ENCODE data around the gene NCAPH2. TPM values are rescaled to one million over a fixed set of nuclear protein-coding genes. Genes with fewer than 3 reads are reported as not detected.

NCAPH2 gene
- total RNA-seq, 3 donors from 2014 or later (not counting 1 experiment from before 2014, with no cell fraction given) = 94.5 to 106 (median 104) TPM

DNA sequence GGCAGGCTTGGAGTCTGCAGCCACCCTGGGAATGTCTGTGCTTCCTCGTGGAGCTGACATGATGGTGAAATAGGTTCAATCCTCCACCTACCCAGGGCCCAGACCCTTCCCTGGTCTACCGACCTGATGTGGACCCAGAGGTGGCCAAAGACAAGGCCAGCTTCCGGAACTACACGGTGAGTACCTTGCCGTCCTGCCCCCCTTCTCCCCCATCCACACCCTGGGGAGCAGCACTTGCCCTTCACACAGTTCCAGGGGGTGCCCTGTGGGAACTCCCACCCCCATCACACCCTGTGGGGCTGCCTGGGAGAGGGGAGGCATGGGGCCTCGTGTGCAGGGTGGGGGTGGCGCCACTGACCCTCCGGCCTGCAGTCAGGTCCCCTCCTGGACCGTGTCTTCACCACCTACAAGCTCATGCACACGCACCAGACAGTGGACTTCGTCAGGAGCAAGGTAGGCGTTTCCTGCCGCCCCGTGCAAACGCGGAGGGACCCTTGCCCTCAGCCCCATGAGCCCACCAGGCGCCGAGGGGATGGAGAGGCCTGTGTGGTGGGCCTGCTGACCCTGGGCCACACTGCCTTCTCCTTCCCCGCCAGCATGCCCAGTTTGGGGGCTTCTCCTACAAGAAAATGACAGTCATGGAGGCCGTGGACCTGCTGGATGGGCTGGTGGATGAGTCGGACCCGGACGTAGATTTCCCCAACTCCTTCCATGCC, 20.6 kb upstream of the NCAPH2 start:
- 90% methylated on average over 23 of the region's 23 CpGs for WGBS (ENCODE audit: insufficient coverage)
- no peak overlapping the region for H3K27ac Mint-ChIP-seq

DNA sequence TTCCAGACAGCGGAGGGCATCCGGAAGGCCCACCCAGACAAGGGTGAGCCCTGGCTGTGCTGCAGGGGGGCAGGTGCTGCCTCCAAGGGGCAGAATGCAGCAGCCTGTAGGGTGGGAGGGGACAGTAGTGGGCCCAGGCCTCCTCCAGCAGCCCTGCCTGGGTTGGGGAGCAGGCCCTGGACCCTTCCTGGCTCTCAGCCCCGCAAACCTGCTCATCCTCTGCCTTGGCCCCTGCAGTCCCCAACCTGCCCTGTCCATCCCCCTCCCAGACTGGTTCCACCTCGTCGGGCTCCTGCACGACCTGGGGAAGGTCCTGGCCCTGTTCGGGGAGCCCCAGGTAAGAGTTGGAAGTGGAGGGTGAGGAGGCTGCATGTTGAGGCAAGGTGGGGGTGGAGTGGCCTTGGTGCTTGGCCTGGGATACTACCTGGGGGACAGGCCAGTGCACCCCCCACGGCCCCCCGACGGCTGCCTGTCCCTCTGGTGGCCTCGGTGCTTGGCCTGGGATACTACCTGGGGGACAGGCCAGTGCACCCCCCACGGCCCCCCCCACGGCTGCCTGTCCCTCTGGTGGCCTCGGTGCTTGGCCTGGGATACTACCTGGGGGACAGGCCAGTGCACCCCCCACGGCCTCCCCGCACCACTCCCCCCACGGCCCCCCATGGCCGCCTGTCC, 19.9 kb upstream of the NCAPH2 start:
- intact Hi-C loops (cut with micrococcal nuclease) = no loop called here
- Mint-ChIP-seq H3K36me3 (no peaks in the 10 kb centered on the region), H3K4me1 (peaks cover 0 to 5% of the 10 kb centered on the region in 2 donors), H3K4me3 (no peak overlapping the region), H3K27ac (no peak overlapping the region), H3K9me3 (no peaks in the 10 kb centered on the region), H3K27me3 (ENCODE audit: low read depth in 2 of 2) (peaks cover 8 to 9% of the 10 kb centered on the region in 2 donors)
- peaks cover 4% of the 10 kb centered on the region for H3K27me3 ChIP-seq (ENCODE audit: control insufficient read depth, insufficient read depth, low read length)
- H3K36me3 ChIP-seq (ENCODE audit: control insufficient read depth, insufficient read depth, low read length) = no peaks in the 10 kb centered on the region
- TF ChIP-seq, protein P1, sequence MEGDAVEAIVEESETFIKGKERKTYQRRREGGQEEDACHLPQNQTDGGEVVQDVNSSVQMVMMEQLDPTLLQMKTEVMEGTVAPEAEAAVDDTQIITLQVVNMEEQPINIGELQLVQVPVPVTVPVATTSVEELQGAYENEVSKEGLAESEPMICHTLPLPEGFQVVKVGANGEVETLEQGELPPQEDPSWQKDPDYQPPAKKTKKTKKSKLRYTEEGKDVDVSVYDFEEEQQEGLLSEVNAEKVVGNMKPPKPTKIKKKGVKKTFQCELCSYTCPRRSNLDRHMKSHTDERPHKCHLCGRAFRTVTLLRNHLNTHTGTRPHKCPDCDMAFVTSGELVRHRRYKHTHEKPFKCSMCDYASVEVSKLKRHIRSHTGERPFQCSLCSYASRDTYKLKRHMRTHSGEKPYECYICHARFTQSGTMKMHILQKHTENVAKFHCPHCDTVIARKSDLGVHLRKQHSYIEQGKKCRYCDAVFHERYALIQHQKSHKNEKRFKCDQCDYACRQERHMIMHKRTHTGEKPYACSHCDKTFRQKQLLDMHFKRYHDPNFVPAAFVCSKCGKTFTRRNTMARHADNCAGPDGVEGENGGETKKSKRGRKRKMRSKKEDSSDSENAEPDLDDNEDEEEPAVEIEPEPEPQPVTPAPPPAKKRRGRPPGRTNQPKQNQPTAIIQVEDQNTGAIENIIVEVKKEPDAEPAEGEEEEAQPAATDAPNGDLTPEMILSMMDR (IDR thresholded peaks at IDR 0.05) = no peak
- H3K27ac ChIP-seq (ENCODE audit: low read length) = no peak overlapping the region
- H3K4me1 ChIP-seq (ENCODE audit: control insufficient read depth, insufficient read depth, low read length) = peaks cover 9% of the 10 kb centered on the region
- no peaks in the 10 kb centered on the region for H3K9me3 ChIP-seq (ENCODE audit: control insufficient read depth, insufficient read depth, low read length)
- WGBS (ENCODE audit: insufficient coverage) = 86% methylated on average over 17 of the region's 18 CpGs
- H3K4me3 ChIP-seq (ENCODE audit: low read length) = no peak overlapping the region
- DNase-seq (no peak), ATAC-seq (no peak)

More for the DNA sequence above, 20.6 kb upstream of the NCAPH2 start:
- H3K4me1 Mint-ChIP-seq = peaks cover 0 to 5% of the 10 kb centered on the region in 2 donors
- Histone ChIP-seq H3K4me3 (ENCODE audit: low read length) (no peak overlapping the region), H3K27ac (ENCODE audit: low read length) (no peak overlapping the region), H3K36me3 (ENCODE audit: control insufficient read depth, insufficient read depth, low read length) (no peaks in the 10 kb centered on the region), H3K4me1 (ENCODE audit: control insufficient read depth, insufficient read depth, low read length) (peaks cover 11% of the 10 kb centered on the region), H3K9me3 (ENCODE audit: control insufficient read depth, insufficient read depth, low read length) (no peaks in the 10 kb centered on the region), H3K27me3 (ENCODE audit: control insufficient read depth, insufficient read depth, low read length) (peaks cover 8% of the 10 kb centered on the region)
- DNase-seq = no peak
- peaks cover 8 to 9% of the 10 kb centered on the region in 2 donors for H3K27me3 Mint-ChIP-seq (ENCODE audit: low read depth in 2 of 2)
- intact Hi-C loops (cut with micrococcal nuclease) = no loop called here
- TF ChIP-seq, protein P1 (IDR thresholded peaks at IDR 0.05) = no peak
- ATAC-seq = no peak
- H3K36me3 Mint-ChIP-seq = no peaks in the 10 kb centered on the region
- H3K4me3 Mint-ChIP-seq = no peak overlapping the region
- no peaks in the 10 kb centered on the region for H3K9me3 Mint-ChIP-seq

DNA sequence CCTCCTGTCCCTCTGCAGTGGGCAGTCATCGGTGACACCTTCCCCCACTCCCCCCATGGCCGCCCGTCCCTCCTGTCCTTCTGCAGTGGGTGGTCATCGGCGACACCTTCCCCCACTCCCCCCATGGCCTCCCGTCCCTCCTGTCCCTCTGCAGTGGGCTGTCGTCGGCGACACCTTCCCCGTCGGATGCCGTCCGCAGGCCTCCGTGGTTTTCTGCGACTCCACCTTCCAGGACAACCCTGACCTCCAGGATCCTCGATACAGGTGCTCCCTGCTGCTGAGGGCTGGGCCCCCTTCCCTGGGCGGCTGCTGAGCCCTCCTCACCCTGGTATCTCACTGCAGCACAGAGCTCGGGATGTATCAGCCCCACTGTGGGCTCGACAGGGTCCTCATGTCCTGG, 19.1 kb upstream of the NCAPH2 start:
- Histone ChIP-seq H3K27ac (ENCODE audit: low read length) (no peak overlapping the region), H3K4me1 (ENCODE audit: control insufficient read depth, insufficient read depth, low read length) (peaks cover 7% of the 10 kb centered on the region), H3K27me3 (ENCODE audit: control insufficient read depth, insufficient read depth, low read length) (no peaks in the 10 kb centered on the region), H3K9me3 (ENCODE audit: control insufficient read depth, insufficient read depth, low read length) (no peaks in the 10 kb centered on the region), H3K36me3 (ENCODE audit: control insufficient read depth, insufficient read depth, low read length) (no peaks in the 10 kb centered on the region), H3K4me3 (ENCODE audit: low read length) (no peak overlapping the region)
- WGBS (ENCODE audit: insufficient coverage) = 92% methylated on average over 19 of the region's 19 CpGs
- intact Hi-C loops (cut with micrococcal nuclease) = no loop called here
- TF ChIP-seq, protein P1 (IDR thresholded peaks at IDR 0.05) = no peak
- H3K27ac Mint-ChIP-seq = no peak overlapping the region
- no peak overlapping the region for H3K4me3 Mint-ChIP-seq
- H3K36me3 Mint-ChIP-seq = no peaks in the 10 kb centered on the region
- H3K9me3 Mint-ChIP-seq = no peaks in the 10 kb centered on the region
- peaks cover 8 to 9% of the 10 kb centered on the region in 2 donors for H3K27me3 Mint-ChIP-seq (ENCODE audit: low read depth in 2 of 2)
- no peak for DNase-seq
- no peak for ATAC-seq
- H3K4me1 Mint-ChIP-seq = peaks cover 0 to 5% of the 10 kb centered on the region in 2 donors
